ENCODE results near the gene FAM222A. TPM values are rescaled to one million over a fixed set of nuclear protein-coding genes. Genes with fewer than 3 reads are reported as not detected.

FAM222A gene
- total RNA-seq, 1 donor from 2014 or later, result 7.9 TPM

DNA sequence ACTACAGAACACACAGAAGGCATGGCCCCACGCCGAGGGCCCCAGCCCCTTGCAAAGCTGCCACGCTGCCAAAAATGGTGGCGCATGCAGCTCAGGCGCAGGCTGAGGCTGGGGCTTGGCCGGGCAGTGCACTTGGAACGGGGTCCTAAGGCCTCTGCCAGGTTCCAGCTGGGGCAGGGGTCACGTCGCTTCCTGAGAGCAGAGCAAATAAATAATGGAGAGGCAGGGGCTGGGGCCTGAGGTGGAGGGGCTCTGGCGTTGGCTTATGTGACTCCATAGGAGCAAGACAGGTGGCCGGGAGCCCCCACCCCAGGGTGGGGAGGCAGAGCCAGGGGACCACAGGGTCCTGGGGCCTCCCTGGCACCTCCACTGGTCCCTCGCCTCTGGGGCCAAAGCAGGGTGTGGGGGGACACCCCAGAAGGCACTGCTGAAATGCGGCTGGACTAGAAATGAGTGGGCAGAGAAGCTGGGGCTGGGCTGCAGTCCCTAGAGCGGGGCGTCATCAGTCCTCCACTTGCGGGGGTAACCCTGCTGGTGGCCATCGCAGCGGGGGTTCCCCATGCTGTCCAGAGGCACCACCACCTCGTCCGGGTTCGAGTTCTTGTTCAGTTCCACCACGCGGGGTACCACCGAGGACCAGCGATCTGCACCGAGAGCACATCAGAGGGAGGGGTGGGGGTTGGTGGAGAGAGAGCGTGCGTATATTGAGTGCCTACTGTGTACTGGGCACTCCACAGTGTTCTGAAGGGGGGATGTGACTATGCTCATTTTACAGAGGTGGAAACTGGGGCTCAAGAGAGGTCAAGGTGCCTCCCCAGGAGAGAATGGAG, 69.7 kb downstream of the FAM222A start:
- H3K36me3 Mint-ChIP-seq, result no peaks in the 10 kb centered on the region
- no peak for TF ChIP-seq CTCF (conservative IDR thresholded peaks at IDR 0.05)
- H3K9me3 Mint-ChIP-seq, result no peaks in the 10 kb centered on the region
- peak; percentile 65 for DNase-seq (ENCODE audit: extremely low spot score, unreplicated experiment)
- H3K4me1 Mint-ChIP-seq (ENCODE audit: unreplicated experiment), result peaks cover 3% of the 10 kb centered on the region
- no peak overlapping the region for H3K4me3 Mint-ChIP-seq
- H3K27me3 Mint-ChIP-seq, result no peaks in the 10 kb centered on the region
- no peak overlapping the region for H3K27ac Mint-ChIP-seq

DNA sequence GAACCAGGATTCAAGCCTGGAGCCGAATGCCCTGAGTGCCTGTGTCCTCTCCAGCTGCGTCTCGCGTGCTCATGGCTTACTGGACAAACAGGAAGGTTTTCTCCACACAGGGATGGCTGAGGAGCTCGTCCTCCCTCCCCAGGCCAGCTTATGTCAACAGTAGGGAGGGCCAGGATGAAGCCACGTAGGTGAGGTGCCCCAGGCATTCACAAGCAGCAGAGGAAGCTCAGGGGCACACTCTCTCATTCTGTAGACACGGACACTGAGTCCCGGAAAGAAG, 70.3 kb downstream of the FAM222A start:
- H3K4me3 Mint-ChIP-seq, result no peak overlapping the region
- DNase-seq (ENCODE audit: extremely low spot score, unreplicated experiment), result peak; percentile 49
- no peaks in the 10 kb centered on the region for H3K27me3 Mint-ChIP-seq
- no peaks in the 10 kb centered on the region for H3K36me3 Mint-ChIP-seq
- no peak for TF ChIP-seq CTCF (conservative IDR thresholded peaks at IDR 0.05)
- H3K4me1 Mint-ChIP-seq (ENCODE audit: unreplicated experiment), result peaks cover 3% of the 10 kb centered on the region
- no peak overlapping the region for H3K27ac Mint-ChIP-seq
- no peaks in the 10 kb centered on the region for H3K9me3 Mint-ChIP-seq

DNA sequence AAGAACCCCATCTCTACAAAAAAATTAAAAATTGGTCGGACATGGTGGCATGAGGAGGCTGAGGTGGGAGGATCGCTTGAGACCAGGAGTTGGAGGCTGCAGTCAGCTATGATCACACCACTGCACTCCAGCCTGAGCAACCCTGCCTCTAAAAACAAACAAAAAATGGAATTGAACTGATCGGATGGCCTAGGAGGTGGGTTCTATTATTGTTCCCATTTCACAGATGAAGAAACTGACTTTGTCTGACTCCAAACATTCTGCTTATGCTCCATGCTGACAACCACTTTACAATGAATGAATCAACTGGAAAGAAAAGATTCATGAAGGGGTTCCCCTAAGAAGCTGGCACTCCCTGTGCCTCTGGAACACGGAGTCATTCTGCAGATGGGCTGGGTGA, 72.2 kb downstream of the FAM222A start:
- no peak overlapping the region for H3K4me3 Mint-ChIP-seq
- H3K4me1 Mint-ChIP-seq (ENCODE audit: unreplicated experiment), result peaks cover 3% of the 10 kb centered on the region
- no peaks in the 10 kb centered on the region for H3K27me3 Mint-ChIP-seq
- H3K27ac Mint-ChIP-seq, result no peak overlapping the region
- no peak for TF ChIP-seq CTCF (conservative IDR thresholded peaks at IDR 0.05)
- no peaks in the 10 kb centered on the region for H3K36me3 Mint-ChIP-seq
- no peak for DNase-seq (ENCODE audit: extremely low spot score, unreplicated experiment)
- no peaks in the 10 kb centered on the region for H3K9me3 Mint-ChIP-seq

DNA sequence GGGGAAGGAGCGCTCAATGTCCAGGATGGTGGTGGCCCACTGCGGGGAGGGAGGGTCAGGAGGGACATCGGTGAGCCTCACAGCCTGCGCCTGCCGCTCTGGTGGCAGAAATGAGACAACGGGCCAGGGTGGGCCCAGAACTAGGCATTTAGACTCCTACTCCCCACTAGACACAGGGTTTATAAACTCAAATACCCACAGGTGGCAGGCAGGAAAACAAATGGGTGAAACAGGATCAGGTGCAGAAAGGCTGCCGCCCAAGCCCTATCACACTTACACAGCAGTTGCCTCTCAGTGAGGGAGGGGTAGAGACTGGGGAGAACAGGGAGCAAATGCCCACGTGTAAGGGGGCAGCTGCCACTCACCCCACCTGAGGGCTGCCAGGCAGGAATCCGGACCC, 73.2 kb downstream of the FAM222A start:
- no peaks in the 10 kb centered on the region for H3K36me3 Mint-ChIP-seq

GRCh38 chr12:109789526-109790048, 76.0 kb downstream of the FAM222A start:
- Mint-ChIP-seq H3K9me3 (no peaks in the 10 kb centered on the region), H3K4me3 (no peak overlapping the region), H3K27ac (no peak overlapping the region), H3K36me3 (no peaks in the 10 kb centered on the region), H3K27me3 (no peaks in the 10 kb centered on the region), H3K4me1 (ENCODE audit: unreplicated experiment) (peaks cover 4% of the 10 kb centered on the region)
- TF ChIP-seq CTCF (conservative IDR thresholded peaks at IDR 0.05), result no peak
- DNase-seq (ENCODE audit: extremely low spot score, unreplicated experiment), result no peak

More for the DNA sequence above, 73.2 kb downstream of the FAM222A start:
- Mint-ChIP-seq H3K9me3 (no peaks in the 10 kb centered on the region), H3K4me1 (ENCODE audit: unreplicated experiment) (peaks cover 3% of the 10 kb centered on the region), H3K27me3 (no peaks in the 10 kb centered on the region), H3K4me3 (no peak overlapping the region), H3K27ac (no peak overlapping the region)
- TF ChIP-seq CTCF (conservative IDR thresholded peaks at IDR 0.05), result no peak
- DNase-seq (ENCODE audit: extremely low spot score, unreplicated experiment), result no peak

Measured in type B pancreatic cell (in vitro differentiated cells).